ENCODE data around the gene NBPF1.
"Not testable (repeated sequence)": the region's sequence is repeated elsewhere in the genome, so short reads cannot be mapped to it uniquely, and the experiment has no call there.

Gene NBPF1

DNA sequence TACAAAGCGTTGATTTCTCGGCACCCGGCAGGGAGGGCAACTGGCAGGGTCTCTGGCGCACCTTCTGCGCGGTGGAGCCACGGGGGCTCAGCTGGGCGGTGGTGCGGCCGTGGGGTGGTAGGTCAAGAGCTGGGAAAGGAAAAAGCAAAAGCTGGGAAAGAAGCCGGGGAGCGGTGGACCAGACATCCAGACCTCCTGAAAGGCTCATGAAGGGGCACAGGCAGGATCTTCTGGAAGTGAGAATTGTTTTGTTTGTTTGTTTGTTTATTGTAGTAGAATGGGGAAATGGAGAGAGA lies 92.1 kb downstream of the NBPF1 start:
- Histone ChIP-seq H3K27ac (ENCODE audit: insufficient read depth, low read depth, low read length, poor library complexity, severe bottlenecking) (no peak overlapping the region), H3K4me3 (ENCODE audit: insufficient read depth, low read depth, low read length) (peak overlapping the region; percentile 29), H3K4me1 (ENCODE audit: control insufficient read depth, insufficient read depth, low read length) (no peaks in the 10 kb centered on the region), H3K27me3 (ENCODE audit: control insufficient read depth, insufficient read depth, low read length, poor library complexity, severe bottlenecking) (peaks cover 30% of the 10 kb centered on the region), H3K9me3 (ENCODE audit: control insufficient read depth, low read length) (no peaks in the 10 kb centered on the region), H3K36me3 (ENCODE audit: control insufficient read depth, insufficient read depth, low read length) (no peaks in the 10 kb centered on the region)
- 35 to 47% methylated on average over 12 of the region's 12 CpGs for WGBS, 2 experiments

DNA sequence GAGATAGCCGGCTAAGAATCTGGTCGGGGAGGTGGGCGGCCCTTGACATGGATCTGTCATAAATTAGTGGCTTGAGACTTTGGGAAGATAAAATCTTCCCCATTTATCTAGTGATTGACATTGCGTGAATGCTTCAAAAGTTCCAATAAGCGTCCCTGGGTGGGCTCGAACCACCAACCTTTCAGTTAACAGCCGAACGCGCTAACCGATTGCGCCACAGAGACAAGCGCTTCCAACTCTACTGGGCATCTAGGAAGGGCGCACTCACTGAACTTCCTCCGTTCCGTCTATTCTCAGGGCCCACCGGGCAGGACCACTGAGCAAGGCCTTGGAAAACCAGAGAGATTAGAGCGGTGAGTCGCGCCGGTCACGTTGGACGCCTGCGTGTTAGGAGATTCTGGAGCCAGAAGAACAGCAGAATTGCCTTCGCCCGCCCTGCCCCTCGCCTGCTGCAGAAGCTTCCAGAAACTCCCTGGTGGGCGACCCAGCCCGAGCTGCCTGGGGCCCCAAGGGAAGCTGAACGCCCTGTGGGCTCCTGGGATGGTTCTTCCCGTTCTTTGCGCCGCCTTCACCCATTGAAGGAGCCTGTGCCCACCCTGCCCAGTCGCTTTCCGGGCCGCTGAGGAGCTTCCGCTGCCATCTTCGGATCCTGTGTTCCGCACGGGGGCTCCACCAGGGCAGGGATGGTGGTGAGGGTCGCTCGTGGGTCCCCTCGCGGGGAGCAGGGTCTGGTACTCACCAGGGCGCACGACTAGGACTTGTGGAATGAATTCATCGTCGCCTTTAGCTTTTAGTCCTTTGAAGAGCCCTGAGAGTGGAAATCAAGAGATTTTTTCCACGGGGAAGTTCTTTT lies 92.7 kb downstream of the NBPF1 start:
- not testable (repeated sequence) for H3K36me3 ChIP-seq (ENCODE audit: control insufficient read depth, insufficient read depth, low read length); H3K27ac ChIP-seq (ENCODE audit: insufficient read depth, low read depth, low read length, poor library complexity, severe bottlenecking); H3K9me3 ChIP-seq (ENCODE audit: control insufficient read depth, low read length); H3K4me1 ChIP-seq (ENCODE audit: control insufficient read depth, insufficient read depth, low read length)
- WGBS, 2 experiments = 28% methylated on average over 48 of the region's 48 CpGs
- peaks cover 30% of the 10 kb centered on the region for H3K27me3 ChIP-seq (ENCODE audit: control insufficient read depth, insufficient read depth, low read length, poor library complexity, severe bottlenecking)
- peak overlapping the region; percentile 29 for H3K4me3 ChIP-seq (ENCODE audit: insufficient read depth, low read depth, low read length)

DNA sequence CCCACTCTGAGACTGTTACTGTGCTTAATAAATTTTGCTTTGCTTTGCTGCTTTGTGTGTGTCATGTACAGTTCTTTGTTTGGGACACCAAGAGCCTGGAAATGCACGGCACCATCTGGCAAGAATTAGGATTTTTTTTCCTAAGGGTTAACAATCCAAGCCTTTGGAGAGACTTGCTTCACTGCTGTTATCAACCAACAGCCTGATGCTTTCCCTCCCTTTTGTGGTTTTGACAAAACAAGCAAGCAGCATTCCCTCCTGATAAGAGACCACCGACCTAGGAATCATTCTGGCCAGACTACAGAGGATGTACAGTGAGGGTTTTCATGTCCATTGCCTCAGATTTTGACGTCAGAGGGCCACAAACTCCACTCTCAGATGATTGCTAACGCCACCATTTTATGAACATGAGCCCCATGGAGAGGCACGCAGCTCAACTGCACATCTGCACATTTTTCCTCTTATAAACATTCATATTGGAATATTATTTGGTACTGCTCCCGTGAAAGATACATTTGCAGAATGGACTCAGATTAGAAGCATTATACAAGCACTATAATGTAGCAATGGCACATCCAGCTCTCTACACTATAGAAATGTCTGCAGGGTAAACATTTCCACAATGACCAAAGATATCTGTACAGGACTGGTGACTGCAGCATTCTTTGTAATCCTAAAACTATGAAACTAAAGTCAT lies 94.0 kb downstream of the NBPF1 start:
- not testable (repeated sequence) for H3K27ac ChIP-seq (ENCODE audit: insufficient read depth, low read depth, low read length, poor library complexity, severe bottlenecking); H3K9me3 ChIP-seq (ENCODE audit: control insufficient read depth, low read length)
- 84 to 89% methylated on average over 5 of the region's 6 CpGs for WGBS, 2 experiments

DNA sequence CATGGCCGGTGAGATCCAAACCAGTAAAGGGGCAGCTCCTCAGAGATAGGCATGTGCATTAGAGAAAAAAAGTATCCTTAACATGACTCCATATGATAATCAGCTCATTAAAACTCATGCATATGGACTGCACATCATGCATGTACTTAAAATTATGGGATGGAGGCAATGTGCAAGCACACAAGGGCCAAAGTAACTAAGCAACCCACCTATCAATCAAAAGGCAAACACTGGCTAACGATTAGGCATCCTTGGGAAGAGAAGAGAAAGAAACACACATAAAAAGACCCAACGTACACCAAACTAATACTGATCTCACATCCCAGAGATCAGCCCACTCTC lies 94.5 kb downstream of the NBPF1 start:
- not testable (repeated sequence) for H3K4me3 ChIP-seq (ENCODE audit: insufficient read depth, low read depth, low read length); H3K27ac ChIP-seq (ENCODE audit: insufficient read depth, low read depth, low read length, poor library complexity, severe bottlenecking); H3K36me3 ChIP-seq (ENCODE audit: control insufficient read depth, insufficient read depth, low read length); H3K4me1 ChIP-seq (ENCODE audit: control insufficient read depth, insufficient read depth, low read length); H3K9me3 ChIP-seq (ENCODE audit: control insufficient read depth, low read length)
- H3K27me3 ChIP-seq (ENCODE audit: control insufficient read depth, insufficient read depth, low read length, poor library complexity, severe bottlenecking) = peaks cover 30% of the 10 kb centered on the region
- WGBS, 2 experiments = 79 to 80% methylated on average over 1 to 2 of the region's 3 CpGs

More for the DNA sequence above, 94.0 kb downstream of the NBPF1 start:
- not testable (repeated sequence) for H3K4me3 ChIP-seq (ENCODE audit: insufficient read depth, low read depth, low read length); H3K4me1 ChIP-seq (ENCODE audit: control insufficient read depth, insufficient read depth, low read length); H3K36me3 ChIP-seq (ENCODE audit: control insufficient read depth, insufficient read depth, low read length)
- H3K27me3 ChIP-seq (ENCODE audit: control insufficient read depth, insufficient read depth, low read length, poor library complexity, severe bottlenecking) = peaks cover 30% of the 10 kb centered on the region

DNA sequence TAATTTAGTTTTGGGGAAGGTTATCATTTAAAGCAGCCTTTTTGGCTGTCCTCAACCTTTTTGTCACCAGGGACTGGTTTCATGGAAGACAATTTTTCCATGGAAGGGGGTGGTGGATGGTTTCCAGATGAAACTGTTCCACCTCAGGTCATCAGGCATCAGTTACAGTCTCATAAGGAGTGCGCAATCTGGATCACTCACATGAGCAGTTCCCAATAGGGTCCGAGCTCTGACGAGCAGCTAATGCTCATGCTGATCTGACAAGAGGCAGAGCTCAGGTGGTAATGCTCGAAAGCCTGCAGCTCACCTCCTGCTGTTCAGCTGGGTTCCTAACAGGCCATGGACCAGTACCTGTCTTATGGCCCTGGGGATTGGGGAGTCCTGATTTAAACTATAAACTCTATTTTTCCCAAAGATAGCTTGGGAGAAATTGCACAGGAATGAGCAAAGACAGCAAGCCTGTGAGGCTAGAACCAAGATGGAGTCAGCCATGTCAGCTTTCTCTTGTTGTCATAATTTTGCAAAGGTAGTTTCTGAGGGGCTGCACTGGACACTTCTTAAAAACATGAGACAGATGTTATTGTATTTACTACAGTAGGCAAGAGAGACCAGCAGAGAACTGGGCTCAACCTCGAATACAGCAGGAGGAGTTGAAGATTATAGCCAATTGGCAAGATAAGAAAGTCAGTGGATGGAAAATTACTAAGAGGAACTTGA lies 96.5 kb downstream of the NBPF1 start:
- 79 to 95% methylated on average over 4 to 5 of the region's 5 CpGs for WGBS, 2 experiments
- not testable (repeated sequence) for H3K36me3 ChIP-seq (ENCODE audit: control insufficient read depth, insufficient read depth, low read length); H3K4me1 ChIP-seq (ENCODE audit: control insufficient read depth, insufficient read depth, low read length); H3K4me3 ChIP-seq (ENCODE audit: insufficient read depth, low read depth, low read length); H3K9me3 ChIP-seq (ENCODE audit: control insufficient read depth, low read length); H3K27ac ChIP-seq (ENCODE audit: insufficient read depth, low read depth, low read length, poor library complexity, severe bottlenecking)
- H3K27me3 ChIP-seq (ENCODE audit: control insufficient read depth, insufficient read depth, low read length, poor library complexity, severe bottlenecking) = peaks cover 30% of the 10 kb centered on the region

DNA sequence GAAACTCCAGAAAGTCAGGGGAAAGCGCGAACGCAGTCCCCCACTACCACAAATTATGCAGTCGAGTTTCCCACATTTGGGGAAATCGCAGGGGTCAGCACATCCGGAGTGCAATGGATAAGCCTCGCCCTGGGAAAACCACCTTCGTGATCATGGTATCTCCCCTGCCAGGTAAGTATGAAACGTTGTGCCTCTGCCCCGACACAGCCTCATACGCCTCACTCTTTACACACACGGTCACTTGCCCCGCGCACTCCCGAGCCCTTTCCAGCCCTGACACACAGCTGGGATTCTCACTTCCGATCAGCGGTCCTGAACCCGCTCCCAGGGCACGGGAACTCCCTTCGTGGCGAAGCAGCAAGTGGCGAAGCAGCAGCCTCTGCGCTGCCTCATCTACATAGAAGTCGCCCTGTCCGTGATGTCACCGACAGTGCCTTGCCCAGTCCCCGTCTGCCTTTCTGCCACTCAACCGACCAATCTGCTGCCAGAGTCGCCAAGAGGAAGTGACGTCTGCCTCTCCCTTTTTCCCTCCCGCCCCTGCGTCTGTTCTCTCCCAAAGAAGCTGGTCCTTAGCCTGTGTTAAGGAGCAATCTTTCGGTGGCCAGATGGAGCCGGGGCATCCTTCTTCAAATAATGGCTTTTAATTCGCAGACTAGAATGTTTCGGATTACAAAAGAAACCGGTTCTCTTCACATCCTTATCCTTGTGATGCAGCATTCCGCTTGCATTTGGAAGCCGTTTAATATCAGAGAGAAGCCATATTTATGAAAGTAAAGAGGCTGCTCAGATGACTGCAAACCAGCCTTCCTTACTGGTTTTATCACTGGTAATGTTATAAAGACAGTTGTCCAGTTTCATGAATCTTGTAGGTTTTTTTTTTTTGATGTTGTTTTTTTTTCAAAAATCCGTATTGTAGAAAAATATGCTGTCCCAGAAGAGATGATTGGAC lies 99.0 kb downstream of the NBPF1 start, which contains the start of gene RNU1-1:
Gene RNU1-1, minus strand, starts transcription at position 179 of the 949 bp plus-strand sequence.
- peak within 1 kb of the TSS; percentile 97 for H3K27ac ChIP-seq (ENCODE audit: insufficient read depth, low read depth, low read length, poor library complexity, severe bottlenecking)
- H3K4me1 ChIP-seq (ENCODE audit: control insufficient read depth, insufficient read depth, low read length); H3K36me3 ChIP-seq (ENCODE audit: control insufficient read depth, insufficient read depth, low read length); H3K27me3 ChIP-seq (ENCODE audit: control insufficient read depth, insufficient read depth, low read length, poor library complexity, severe bottlenecking); H3K9me3 ChIP-seq (ENCODE audit: control insufficient read depth, low read length): not testable (repeated sequence)
- peak within 1 kb of the TSS; percentile 13 for H3K4me3 ChIP-seq (ENCODE audit: insufficient read depth, low read depth, low read length)
- 8% methylated on average over 28 to 29 of the region's 40 CpGs for WGBS, 2 experiments

DNA sequence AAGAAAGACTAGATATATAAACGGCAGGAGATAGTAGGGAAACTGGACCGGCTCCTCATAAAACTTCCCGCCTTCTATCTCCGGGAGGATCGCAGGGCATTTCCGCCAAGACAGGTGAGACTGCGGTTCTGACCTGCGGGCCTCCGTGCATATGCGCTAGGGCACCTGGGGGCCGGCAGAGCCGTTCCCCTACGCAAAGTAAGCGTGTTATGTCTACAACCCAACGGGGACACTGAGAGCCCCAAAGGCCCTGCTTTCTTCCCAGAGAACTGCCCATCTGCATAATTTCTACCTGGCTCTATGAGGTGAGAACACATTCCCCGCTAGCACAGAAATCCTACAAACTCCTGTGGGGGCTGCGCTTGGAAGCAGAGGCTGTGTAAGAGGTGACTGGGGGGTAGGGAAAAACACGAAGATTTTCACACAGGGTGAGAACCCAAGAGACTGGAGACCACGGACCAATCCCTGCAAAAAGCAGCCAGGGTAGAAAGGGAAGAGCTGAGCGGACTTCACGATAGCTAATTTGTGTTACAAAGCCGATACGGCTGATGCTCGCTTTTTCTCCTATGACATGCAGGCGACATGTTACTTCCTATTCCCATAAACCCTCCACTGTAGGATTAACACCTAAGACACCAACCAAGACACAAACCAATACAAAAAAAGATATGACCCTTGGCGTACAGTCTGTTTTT lies 99.8 kb downstream of the NBPF1 start:
- H3K27me3 ChIP-seq (ENCODE audit: control insufficient read depth, insufficient read depth, low read length, poor library complexity, severe bottlenecking); H3K4me3 ChIP-seq (ENCODE audit: insufficient read depth, low read depth, low read length); H3K4me1 ChIP-seq (ENCODE audit: control insufficient read depth, insufficient read depth, low read length); H3K9me3 ChIP-seq (ENCODE audit: control insufficient read depth, low read length); H3K36me3 ChIP-seq (ENCODE audit: control insufficient read depth, insufficient read depth, low read length); H3K27ac ChIP-seq (ENCODE audit: insufficient read depth, low read depth, low read length, poor library complexity, severe bottlenecking): not testable (repeated sequence)
- WGBS, 2 experiments = 5% methylated on average over 7 to 12 of the region's 26 CpGs

DNA sequence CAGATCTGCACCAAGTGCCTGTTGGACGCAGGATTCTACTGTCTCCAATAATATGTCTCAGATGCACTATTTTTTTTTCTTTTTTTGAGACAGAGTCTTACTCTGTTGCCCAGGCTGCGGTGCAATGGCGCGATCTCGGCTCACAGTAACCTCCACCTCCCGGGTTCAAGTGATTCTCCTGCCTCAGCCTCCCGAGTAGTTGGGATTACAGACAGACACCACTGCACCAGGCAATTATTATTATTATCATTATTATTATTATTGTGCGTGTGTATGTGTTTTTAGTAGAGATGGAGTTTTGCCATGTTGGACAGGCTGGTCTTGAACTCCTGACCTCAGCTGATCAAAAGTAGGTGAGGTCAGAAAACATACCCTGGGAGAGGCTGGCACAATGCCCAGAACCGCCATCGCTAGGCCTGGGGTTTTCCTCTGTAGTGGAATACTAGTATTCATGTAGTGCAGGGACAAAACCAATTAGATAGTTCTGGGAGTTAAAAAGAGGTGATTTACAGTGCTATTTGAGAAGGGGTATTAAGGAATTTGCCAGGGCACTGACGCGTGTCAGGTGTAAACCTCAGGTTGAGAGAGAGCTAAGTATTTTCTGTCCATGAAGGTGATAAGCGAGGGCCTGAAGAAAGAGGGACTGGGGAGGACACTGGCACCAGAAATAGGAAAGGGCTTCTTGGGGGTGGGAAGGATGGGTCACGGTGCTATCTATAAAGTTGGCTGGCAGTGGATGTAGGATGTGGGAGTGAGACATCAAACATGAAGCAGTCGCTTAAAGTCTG lies 100.5 kb downstream of the NBPF1 start:
- not testable (repeated sequence) for H3K27me3 ChIP-seq (ENCODE audit: control insufficient read depth, insufficient read depth, low read length, poor library complexity, severe bottlenecking); H3K27ac ChIP-seq (ENCODE audit: insufficient read depth, low read depth, low read length, poor library complexity, severe bottlenecking); H3K9me3 ChIP-seq (ENCODE audit: control insufficient read depth, low read length); H3K4me3 ChIP-seq (ENCODE audit: insufficient read depth, low read depth, low read length); H3K4me1 ChIP-seq (ENCODE audit: control insufficient read depth, insufficient read depth, low read length); H3K36me3 ChIP-seq (ENCODE audit: control insufficient read depth, insufficient read depth, low read length)
- WGBS, 2 experiments = 79 to 80% methylated on average over 8 to 10 of the region's 15 CpGs
